H1 (cell line): ENCODE data around the gene ARHGAP10. TPM values are rescaled to one million over a fixed set of nuclear protein-coding genes. Genes with fewer than 3 reads are reported as not detected.

ENCODE experiments used
- CTCF ChIA-PET: fragments of 300-600 bp; sonication (Branson Sonifier 250); formaldehyde crosslinking; loops from one replicate; lab custom pipeline; 2021; ENCODE audit not compliant: partially characterized antibody; lab: Charles Lee
- POLR2A ChIA-PET: fragments of 300-600 bp; sonication (Branson Sonifier 250); formaldehyde crosslinking; loops from one replicate; lab custom pipeline; 2021; ENCODE audit warnings: inconsistent platforms; ENCODE audit not compliant: partially characterized antibody; lab: Charles Lee
- DNase-seq, 2 experiments: peaks; one replicate each; pipeline versions ENCODE4 v3.0.0 to v3.0.0-alpha.2; 2010 to 2022; ENCODE audit warnings: low spot score in 2 of 2, low read depth in 1 of 2, mixed read lengths in 1 of 2
- FAIRE-seq: peaks from 2 replicates; lab custom pipeline; 2011; peaks lifted over from hg19 to GRCh38; lab: Jason Lieb, UNC
- H2AFZ ChIP-seq: 2 replicates; pipeline ENCODE4 v1.8.1; 2012; ENCODE audit warnings: low read length, inconsistent platforms
- H2AK5ac ChIP-seq: 2 replicates; pipeline ENCODE4 v1.6.1; 2013; ENCODE audit warnings: low read depth, low read length
- H2BK120ac ChIP-seq: replicated peaks from 2 replicates; pipeline ENCODE3; 2013; ENCODE audit warnings: low read depth, low read length, inconsistent platforms
- H2BK12ac ChIP-seq: 2 replicates; pipeline ENCODE4 v1.6.1; 2013; ENCODE audit warnings: low read depth, low read length
- H2BK15ac ChIP-seq: 2 replicates; pipeline ENCODE4 v1.6.1; 2013; ENCODE audit warnings: low read length
- H2BK20ac ChIP-seq: 2 replicates; pipeline ENCODE4 v1.6.1; 2013; ENCODE audit warnings: low read length
- H2BK5ac ChIP-seq: 2 replicates; pipeline ENCODE4 v1.6.1; 2013; ENCODE audit warnings: low read depth, low read length
- H3K14ac ChIP-seq: 2 replicates; pipeline ENCODE4 v1.6.1; 2013; ENCODE audit warnings: inconsistent platforms; ENCODE audit not compliant: insufficient read length
- H3K18ac ChIP-seq: 2 replicates; pipeline ENCODE4 v1.6.1; 2013; ENCODE audit warnings: low read length; ENCODE audit errors: extremely low read depth
- H3K23ac ChIP-seq: 2 replicates; pipeline ENCODE4 v1.6.1; 2013; ENCODE audit warnings: inconsistent platforms; ENCODE audit not compliant: insufficient read length
- H3K23me2 ChIP-seq: 2 replicates; pipeline ENCODE4 v1.6.1; 2013; ENCODE audit warnings: low read depth, low read length
- H3K27ac ChIP-seq: 2 replicates; pipeline ENCODE4 v1.6.1; 2011; ENCODE audit warnings: low read depth, low read length, inconsistent platforms
- H3K27me3 ChIP-seq, 4 experiments: replicated peaks in 1 of 4; 1 replicate in 1 of 4; 2 replicates in 3 of 4; pipeline versions ENCODE4 v1.6.1 to v1.8.1; 2011 to 2013; ENCODE audit warnings: low read length in 3 of 4, mild to moderate bottlenecking in 3 of 4, inconsistent platforms in 2 of 4, mixed read lengths in 2 of 4, moderate library complexity in 1 of 4; ENCODE audit not compliant: control insufficient read depth in 3 of 4, insufficient read depth in 3 of 4; ENCODE audit errors: extremely low read depth in 1 of 4
- H3K36me3 ChIP-seq, 4 experiments: 2 replicates each; pipeline versions ENCODE4 v1.6.1 to v1.8.1; 2011 to 2013; ENCODE audit warnings: mild to moderate bottlenecking in 4 of 4, low read length in 3 of 4, moderate library complexity in 2 of 4, control low read depth in 1 of 4, inconsistent platforms in 1 of 4; ENCODE audit not compliant: insufficient read depth in 4 of 4, control insufficient read depth in 2 of 4
- H3K4ac ChIP-seq: replicated peaks from 2 replicates; pipeline ENCODE3; 2013; ENCODE audit warnings: low read length, low read depth, mixed read lengths, inconsistent platforms; ENCODE audit not compliant: insufficient read length
- H3K4me1 ChIP-seq, 4 experiments: replicated peaks in 1 of 4; 1 replicate in 1 of 4; 2 replicates in 3 of 4; pipeline versions ENCODE4 v1.6.1 to v1.8.1; 2011 to 2013; ENCODE audit warnings: low read length in 3 of 4, inconsistent platforms in 2 of 4, mixed read lengths in 1 of 4; ENCODE audit not compliant: insufficient read depth in 4 of 4, control insufficient read depth in 3 of 4
- H3K4me2 ChIP-seq, 2 experiments: 2 replicates each; pipeline versions ENCODE4 v1.6.1 to v1.8.1; 2011 to 2013; ENCODE audit warnings: low read depth in 2 of 2, low read length in 2 of 2, control low read depth in 1 of 2, inconsistent platforms in 1 of 2, mild to moderate bottlenecking in 1 of 2; ENCODE audit not compliant: insufficient read depth in 1 of 2
- H3K4me3 ChIP-seq, 4 experiments: fragments of 200-600, 300-600 bp in 1 of 4; sonication (generic), shearing (Covaris generic), sonication (Bioruptor Twin) in 1 of 4; 2 replicates each; pipeline versions ENCODE4 v1.5.1 to v1.8.1; 2011 to 2016; ENCODE audit warnings: low read length in 4 of 4, low read depth in 3 of 4, control low read depth in 2 of 4, inconsistent platforms in 2 of 4, mild to moderate bottlenecking in 2 of 4, mixed read lengths in 1 of 4, moderate library complexity in 1 of 4; ENCODE audit not compliant: insufficient read depth in 2 of 4; ENCODE audit errors: extremely low read depth in 1 of 4
- H3K56ac ChIP-seq: replicated peaks from 2 replicates; pipeline ENCODE3; 2013; ENCODE audit warnings: low read depth, mild to moderate bottlenecking, mixed read lengths, low read length, inconsistent platforms; ENCODE audit not compliant: insufficient read length
- H3K79me1 ChIP-seq: 2 replicates; pipeline ENCODE4 v1.6.1; 2013; ENCODE audit warnings: low read depth, low read length, control low read depth
- H3K79me2 ChIP-seq, 2 experiments: 2 replicates each; pipeline versions ENCODE4 v1.6.1 to v1.8.1; 2012 to 2013; ENCODE audit warnings: low read length in 2 of 2, mild to moderate bottlenecking in 2 of 2, inconsistent platforms in 1 of 2; ENCODE audit not compliant: insufficient read depth in 2 of 2, control insufficient read depth in 1 of 2
- H3K9ac ChIP-seq, 4 experiments: replicated peaks in 1 of 4; 1 replicate in 1 of 4; 2 replicates in 3 of 4; pipeline versions ENCODE4 v1.6.1 to v1.8.1; 2011 to 2013; ENCODE audit warnings: low read depth in 3 of 4, low read length in 3 of 4, control low read depth in 2 of 4, mild to moderate bottlenecking in 2 of 4, moderate library complexity in 2 of 4, inconsistent platforms in 1 of 4; ENCODE audit errors: extremely low read depth in 1 of 4
- H3K9me3 ChIP-seq, 2 experiments: 2 replicates each; pipeline versions ENCODE4 v1.6.1 to v1.8.1; 2012 to 2013; ENCODE audit warnings: mild to moderate bottlenecking in 2 of 2, moderate library complexity in 2 of 2, control low read depth in 1 of 2, inconsistent platforms in 1 of 2, low read depth in 1 of 2, low read length in 1 of 2, mixed read lengths in 1 of 2; ENCODE audit not compliant: insufficient read depth in 2 of 2
- H4K20me1 ChIP-seq, 2 experiments: replicated peaks in 1 of 2; 2 replicates each; pipeline versions ENCODE3 to v1.8.1; 2011 to 2013; ENCODE audit warnings: inconsistent platforms in 2 of 2, low read length in 2 of 2, mild to moderate bottlenecking in 1 of 2; ENCODE audit not compliant: insufficient read depth in 2 of 2, control insufficient read depth in 1 of 2
- H4K5ac ChIP-seq: 2 replicates; pipeline ENCODE4 v1.6.1; 2013; ENCODE audit warnings: low read length, low read depth, mixed read lengths, inconsistent platforms; ENCODE audit not compliant: insufficient read length
- H4K8ac ChIP-seq: 2 replicates; pipeline ENCODE4 v1.8.0; 2013; ENCODE audit warnings: mild to moderate bottlenecking, moderate library complexity, low read length, inconsistent platforms; ENCODE audit not compliant: insufficient read depth; ENCODE audit errors: extremely low read depth
- H4K91ac ChIP-seq: replicated peaks from 2 replicates; pipeline ENCODE3; 2013; ENCODE audit warnings: low read length, mixed read lengths, inconsistent platforms; ENCODE audit not compliant: insufficient read length
- BACH1 ChIP-seq: IDR thresholded peaks from 2 replicates; pipeline ENCODE4 v1.6.1; 2012; ENCODE audit warnings: low read length, improper control_type of control experiment
- GABPA ChIP-seq: IDR thresholded peaks from 2 replicates; pipeline ENCODE4 v1.6.1; 2011; ENCODE audit warnings: mild to moderate bottlenecking, low read length, moderate library complexity, borderline replicate concordance; ENCODE audit not compliant: insufficient read depth
- TCF12 ChIP-seq: IDR thresholded peaks from 2 replicates; pipeline ENCODE4 v1.6.1; 2011; ENCODE audit warnings: low read depth, mild to moderate bottlenecking, low read length
- WGBS, 2 experiments: shearing (Covaris generic) in 1 of 2; methylation state at CpG; one replicate each; pipeline versions ENCODE4 v1.1.6 to v1.1.7; 2013 to 2015; ENCODE audit warnings: low lambda C conversion rate in 2 of 2, mixed read lengths in 2 of 2, inconsistent platforms in 1 of 2, low coverage in 1 of 2, missing lambda C conversion rate in 1 of 2; ENCODE audit not compliant: insufficient replicate concordance in 2 of 2, insufficient coverage in 1 of 2, insufficient read length in 1 of 2; ENCODE audit errors: extremely low coverage in 1 of 2, missing lambda C conversion rate in 1 of 2; 5-methylcytosine and 5-hydroxymethylcytosine counted together
- polyA plus RNA-seq, 7 experiments: library from polyadenylated mRNA; depleted of rRNA in 3 of 7; stranded (reverse) in 5 of 7; unstranded in 2 of 7; fragments of >200 nt in 5 of 7; fragments of 200-250 nt in 2 of 7; gene quantifications; 1 replicate in 5 of 7; 2 replicates in 1 of 7; 4 replicates in 1 of 7; pipeline versions ENCODE4 v1.2.1 to v1.2.3, GENCODE V29; 2011 to 2013; ENCODE audit warnings: missing spikeins in 2 of 7, mixed read lengths in 2 of 7
- total RNA-seq: library from RNA; stranded (reverse); fragmentation: NEBNext Ultra II Directional; extraction: Animal tissue kit (Norgen Biotek cat#: 25700); gene quantifications from 2 replicates; pipeline ENCODE4 v1.2.1, GENCODE V29; 2021

ARHGAP10 gene
- total and polyA plus RNA-seq, 2 of the 8 experiments (the other 6 are each of a cell fraction or from before 2014, with no cell fraction given): 3.7 to 6.1 TPM

- H3K36me3 ChIP-seq: no peaks in the 10 kb centered on the region
- no peaks in the 10 kb centered on the region for H3K79me2 ChIP-seq
- H3K4me3 ChIP-seq: no peak overlapping the region
- H3K56ac ChIP-seq: no peak overlapping the region
- H3K9me3 ChIP-seq: no peaks in the 10 kb centered on the region
- H3K4ac ChIP-seq: no peak overlapping the region
- H2BK12ac ChIP-seq: no peak overlapping the region
- POLR2A ChIA-PET: interaction anchor here (0.6 kb wide), 1 partner anchor 133 kb away, joined by 3 read pairs; no protein-coding TSS in a partner anchor
- no peak overlapping the region for H3K4me2 ChIP-seq
- H3K23ac ChIP-seq: no peak overlapping the region
- no peak overlapping the region for H2AK5ac ChIP-seq
- 95% methylated on average over 3 of the region's 3 CpGs; no CpG with 5 or more reads in 1 of the 2 experiments for WGBS, 2 experiments
- no peaks in the 10 kb centered on the region for H3K79me1 ChIP-seq
- no peaks in the 10 kb centered on the region for H3K4me1 ChIP-seq
- no peak overlapping the region for H4K8ac ChIP-seq
- H2BK15ac ChIP-seq: no peak overlapping the region
- H3K23me2 ChIP-seq: no peaks in the 10 kb centered on the region
- no peak for FAIRE-seq
- no peak overlapping the region for H3K14ac ChIP-seq
- CTCF ChIA-PET: interaction anchor here (1.1 to 1.2 kb wide), 3 partner anchors 12 to 24 kb away, joined by 4 read pairs; no protein-coding TSS in a partner anchor
- no peak for DNase-seq
- H3K18ac ChIP-seq: no peak overlapping the region
- H3K9ac ChIP-seq: no peak overlapping the region
- no peak overlapping the region for H3K27ac ChIP-seq
- H4K20me1 ChIP-seq: no peaks in the 10 kb centered on the region
- no peaks in the 10 kb centered on the region for H3K27me3 ChIP-seq
- no peak overlapping the region for H2BK120ac ChIP-seq
- H2AFZ ChIP-seq: no peak overlapping the region
- no peak overlapping the region for H4K5ac ChIP-seq
- H2BK5ac ChIP-seq: no peak overlapping the region
- no peak overlapping the region for H2BK20ac ChIP-seq
- H4K91ac ChIP-seq: no peak overlapping the region
- TF ChIP-seq GABPA (no peak), TCF12 (no peak), BACH1 (no peak)
Observed at GRCh38 chr4:148007792-148008191, 275.9 kb downstream of the ARHGAP10 start.
